HG03439 (cell line): ENCODE data around the gene GLTP.

ENCODE experiments used
- ATAC-seq: cut with Tn5 transposase; IDR thresholded peaks from one replicate; pipeline ENCODE4 v1.9.1; 2021; ENCODE audit warnings: mild to moderate bottlenecking, moderate library complexity; ENCODE audit not compliant: unreplicated experiment

The GLTP gene

DNA sequence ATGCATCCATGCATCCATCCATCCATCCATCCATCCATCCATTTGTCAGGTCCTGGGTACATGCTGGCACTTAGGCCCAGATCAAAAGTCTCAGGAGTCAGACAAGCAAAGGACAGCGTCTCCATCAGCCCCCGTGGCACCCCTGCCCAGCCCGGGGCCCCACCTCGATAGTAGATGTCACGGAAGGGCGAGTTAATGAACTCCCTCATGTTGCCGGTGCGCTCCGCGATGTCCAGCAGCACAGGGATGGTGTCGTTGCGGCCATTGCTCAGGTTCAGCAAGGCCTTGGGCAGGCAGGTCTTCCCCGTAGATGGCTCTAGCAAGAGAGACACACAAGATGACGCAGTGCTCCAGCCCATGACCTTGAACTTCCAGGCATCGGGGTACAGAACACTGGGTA, 77.5 kb downstream of the GLTP start:
- no peak for ATAC-seq
